Mononuclear cell (primary cell): ENCODE data around the gene MPZL2. TPM values are rescaled to one million over a fixed set of nuclear protein-coding genes. Genes with fewer than 3 reads are reported as not detected.

ENCODE experiments used
- H3K27me3 ChIP-seq: 2 replicates; pipeline ENCODE4 v1.6.0; 2011; ENCODE audit warnings: low read length, control low read depth; ENCODE audit not compliant: insufficient read depth
- H3K4me1 ChIP-seq: 2 replicates; pipeline ENCODE4 v1.5.1; 2011; ENCODE audit warnings: mild to moderate bottlenecking, low read length, control low read depth; ENCODE audit not compliant: insufficient read depth
- H3K4me3 ChIP-seq: 2 replicates; pipeline ENCODE4 v1.5.1; 2011; ENCODE audit warnings: mild to moderate bottlenecking, low read length, moderate library complexity
- H3K9me3 ChIP-seq: 2 replicates; pipeline ENCODE4 v1.5.1; 2011; ENCODE audit warnings: low read depth, mild to moderate bottlenecking, control low read depth, low read length
- total RNA-seq: library from RNA; depleted of rRNA; stranded (reverse); fragments of >200 nt; gene quantifications from one replicate; pipeline ENCODE4 v1.2.3, GENCODE V29; 2012

MPZL2 gene
- total RNA-seq, 1 donor = 1.5 TPM

DNA sequence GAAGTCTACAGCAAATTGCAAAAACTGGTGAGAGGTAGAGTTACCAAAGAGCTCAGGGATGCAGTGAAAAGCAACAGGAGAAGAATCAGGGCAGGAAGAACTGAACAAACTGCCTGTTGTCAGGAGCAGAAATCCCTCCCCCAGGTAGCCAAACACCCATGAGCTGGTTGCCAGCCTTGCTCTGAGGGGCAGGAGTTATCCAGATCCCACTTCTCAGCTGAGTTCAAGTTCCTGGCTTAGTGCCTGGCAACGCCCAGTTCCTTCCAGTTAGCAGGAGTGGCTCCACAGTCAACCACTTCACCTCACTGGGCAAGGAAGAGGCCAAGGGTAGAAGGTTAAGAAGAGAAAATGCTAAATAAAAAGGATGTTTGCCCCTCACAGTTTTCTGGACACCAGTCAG, 1.9 kb upstream of the MPZL2 start:
- Histone ChIP-seq H3K4me1 (peaks cover 30% of the 10 kb centered on the region), H3K4me3 (no peak overlapping the region), H3K27me3 (peaks cover 7% of the 10 kb centered on the region), H3K9me3 (no peaks in the 10 kb centered on the region)

- Histone ChIP-seq H3K27me3 (peaks cover 7% of the 10 kb centered on the region), H3K9me3 (no peaks in the 10 kb centered on the region), H3K4me1 (peaks cover 30% of the 10 kb centered on the region), H3K4me3 (no peak overlapping the region)
Measured at GRCh38 chr11:118264569-118265465, 720 bp upstream of the MPZL2 start.

DNA sequence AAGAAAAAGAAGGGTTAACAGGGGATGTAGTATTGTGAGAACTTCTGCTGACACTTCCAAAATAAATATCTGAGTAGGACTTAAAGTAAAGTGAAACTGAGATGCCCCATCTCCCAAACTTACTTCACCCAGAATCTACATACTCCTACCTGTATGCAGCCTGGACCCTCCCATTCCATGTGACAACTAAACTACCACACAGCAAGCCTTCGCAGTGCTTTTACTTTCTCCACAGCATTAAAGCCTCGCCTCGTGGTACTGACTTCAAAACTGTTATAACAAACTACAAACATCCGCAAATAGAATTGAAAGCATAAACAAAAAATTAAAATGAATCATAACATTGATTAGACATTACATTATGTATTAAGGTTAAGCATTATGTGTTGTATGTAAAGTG, 985 bp downstream of the MPZL2 start:
- H3K4me1 ChIP-seq = peaks cover 30% of the 10 kb centered on the region
- H3K27me3 ChIP-seq = peaks cover 6% of the 10 kb centered on the region
- no peak overlapping the region for H3K4me3 ChIP-seq
- no peaks in the 10 kb centered on the region for H3K9me3 ChIP-seq

- Histone ChIP-seq H3K4me3 (no peak overlapping the region), H3K27me3 (peaks cover 3% of the 10 kb centered on the region), H3K4me1 (peaks cover 27% of the 10 kb centered on the region), H3K9me3 (no peaks in the 10 kb centered on the region)
Measured at GRCh38 chr11:118260353-118260752, 3.7 kb downstream of the MPZL2 start.

DNA sequence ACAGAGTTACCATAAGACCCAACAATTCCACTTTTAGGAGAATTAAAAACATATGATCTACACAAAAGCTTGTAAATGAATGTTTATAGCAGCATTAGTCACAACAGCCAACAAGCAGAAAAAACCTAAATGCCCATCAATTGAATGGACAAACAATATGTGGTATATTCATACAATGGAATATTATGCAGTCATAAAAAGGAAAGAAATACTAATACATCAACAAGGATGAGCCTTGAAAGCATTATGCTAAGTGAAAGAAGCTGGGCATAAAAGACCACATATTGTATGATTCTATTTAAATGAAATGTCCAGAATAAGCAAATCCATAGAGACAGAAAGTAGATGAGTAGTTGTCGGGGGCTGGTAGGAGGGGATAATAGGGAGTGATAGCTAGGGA, 5.0 kb downstream of the MPZL2 start:
- Histone ChIP-seq H3K9me3 (no peaks in the 10 kb centered on the region), H3K4me3 (no peak overlapping the region), H3K4me1 (peaks cover 22% of the 10 kb centered on the region), H3K27me3 (peaks cover 3% of the 10 kb centered on the region)

DNA sequence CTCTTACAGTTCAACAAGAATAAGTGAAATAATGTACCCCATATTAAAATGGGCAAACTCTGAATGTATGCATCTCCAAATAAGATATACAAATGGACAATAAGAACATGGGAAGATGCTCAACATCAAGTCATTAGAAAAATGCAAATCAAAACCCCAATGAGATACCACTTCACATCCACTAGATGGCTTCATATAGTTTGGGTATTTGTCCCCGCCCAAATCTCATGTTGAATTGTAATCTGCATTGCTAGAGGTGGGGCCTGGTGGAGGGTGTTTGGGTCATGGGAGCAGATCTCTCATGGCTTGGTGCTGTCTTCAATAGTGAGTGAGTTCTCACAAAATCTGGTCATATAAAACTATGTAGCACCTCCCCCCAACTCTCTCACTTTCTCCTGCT, 5.7 kb downstream of the MPZL2 start:
- Histone ChIP-seq H3K9me3 (no peaks in the 10 kb centered on the region), H3K4me1 (peaks cover 14% of the 10 kb centered on the region), H3K4me3 (no peak overlapping the region), H3K27me3 (no peaks in the 10 kb centered on the region)

DNA sequence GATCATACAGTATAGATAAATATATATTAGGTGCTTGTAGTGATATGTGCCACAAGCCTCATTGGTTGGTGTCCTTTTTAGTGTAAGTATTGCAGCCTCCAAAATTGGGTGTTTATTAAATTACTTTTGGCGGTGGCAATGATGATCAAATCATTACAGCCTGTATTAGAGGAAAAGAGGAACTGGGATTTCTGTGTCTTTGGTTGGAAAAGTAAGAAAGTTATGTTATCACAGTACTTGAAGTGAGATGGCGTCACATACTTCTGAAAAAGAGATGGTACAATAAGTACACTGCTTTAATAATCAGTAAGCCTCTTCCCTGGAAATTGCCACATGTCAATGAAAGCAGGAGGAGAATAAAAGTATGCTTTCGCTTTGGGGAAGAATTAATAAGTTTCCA, 11.4 kb downstream of the MPZL2 start:
- H3K4me3 ChIP-seq = peak overlapping the region; percentile 92

DNA sequence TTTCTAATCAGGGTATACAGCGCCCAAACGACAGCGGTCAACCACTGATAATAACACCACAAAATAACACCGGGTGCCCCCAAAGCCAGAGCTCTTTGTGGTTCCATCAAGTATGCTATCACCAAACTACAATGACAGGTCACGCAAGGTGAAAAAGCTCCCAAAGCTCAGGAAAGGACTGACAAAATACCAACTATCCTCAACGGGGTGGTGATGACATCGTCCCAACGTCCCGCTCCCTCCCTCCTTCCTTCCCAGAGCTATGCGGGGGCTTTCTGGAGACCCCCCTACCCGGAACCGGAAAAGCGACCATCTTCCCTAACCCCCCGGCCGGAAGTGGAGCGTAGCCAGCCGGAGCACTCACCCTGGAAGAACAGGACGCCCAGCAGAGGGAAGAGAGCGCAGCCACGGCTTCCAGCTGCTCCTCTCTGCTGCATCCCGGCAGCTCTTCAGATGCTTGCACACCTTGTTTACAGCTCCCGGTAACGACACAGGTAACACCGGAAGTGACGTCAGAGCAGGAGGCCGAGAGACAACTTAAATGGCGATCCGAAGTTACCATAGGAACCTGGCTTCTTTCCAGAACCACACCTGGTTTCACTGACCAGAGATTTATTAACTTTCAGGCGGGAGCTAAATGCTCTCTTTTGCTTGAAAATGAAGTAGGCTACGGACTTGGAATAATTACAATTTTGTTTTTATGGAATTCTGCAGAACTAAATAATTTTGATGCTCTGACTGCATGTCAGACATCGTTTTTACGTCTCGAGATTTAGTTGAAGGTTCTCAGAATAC, 12.0 kb downstream of the MPZL2 start, which contains the start of gene MPZL3:
MPZL3 (minus strand) TSS at position 508 of the 795 bp plus-strand sequence; CDS start at position 437, 71 bp downstream.
- peak within 1 kb of the TSS; percentile 92 for H3K4me3 ChIP-seq
- H3K9me3 ChIP-seq = no peaks in the 10 kb centered on the region
- peaks cover 16% of the 10 kb centered on the region for H3K4me1 ChIP-seq
- no peaks in the 10 kb centered on the region for H3K27me3 ChIP-seq

More for the DNA sequence above, 11.4 kb downstream of the MPZL2 start:
- peaks cover 10% of the 10 kb centered on the region for H3K4me1 ChIP-seq
- H3K9me3 ChIP-seq = no peaks in the 10 kb centered on the region
- H3K27me3 ChIP-seq = no peaks in the 10 kb centered on the region

- Histone ChIP-seq H3K4me1 (peaks cover 49% of the 10 kb centered on the region), H3K4me3 (no peak overlapping the region), H3K9me3 (no peaks in the 10 kb centered on the region), H3K27me3 (no peaks in the 10 kb centered on the region)
Measured at GRCh38 chr11:118247041-118247440, 17.1 kb downstream of the MPZL2 start.

DNA sequence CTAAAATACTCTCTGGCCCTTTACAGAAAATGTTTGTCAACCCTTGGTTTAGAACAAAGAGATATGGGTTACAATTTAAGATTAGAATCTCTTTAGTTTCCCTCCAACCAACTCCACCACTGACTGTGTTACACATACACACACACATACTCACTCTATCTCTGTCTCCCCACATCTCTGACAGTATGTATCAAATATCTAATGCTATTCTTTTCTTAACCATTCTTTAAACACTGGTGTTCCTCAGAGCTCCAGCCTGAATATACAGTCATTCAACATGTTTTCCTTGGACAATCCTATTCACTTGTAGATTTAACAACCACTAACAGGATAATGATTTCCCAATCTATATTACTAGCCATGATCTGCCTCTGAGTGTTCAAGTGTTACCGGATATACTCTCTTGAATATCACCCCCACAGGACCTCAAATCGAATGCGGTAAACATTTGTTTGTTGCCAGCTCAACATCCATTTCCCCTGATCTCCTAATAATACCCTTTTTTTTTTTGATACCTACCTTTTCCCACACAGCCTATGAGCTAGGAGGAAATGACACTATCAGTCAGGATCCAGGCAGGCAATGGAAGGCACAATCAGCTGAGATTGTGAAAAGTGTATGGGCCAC, 18.0 kb downstream of the MPZL2 start:
- H3K27me3 ChIP-seq = no peaks in the 10 kb centered on the region
- H3K4me3 ChIP-seq = no peak overlapping the region
- no peaks in the 10 kb centered on the region for H3K9me3 ChIP-seq
- H3K4me1 ChIP-seq = peaks cover 58% of the 10 kb centered on the region

- no peak overlapping the region for H3K4me3 ChIP-seq
- no peaks in the 10 kb centered on the region for H3K27me3 ChIP-seq
- H3K4me1 ChIP-seq = peaks cover 70% of the 10 kb centered on the region
- no peaks in the 10 kb centered on the region for H3K9me3 ChIP-seq
Measured at GRCh38 chr11:118243993-118244762, 19.9 kb downstream of the MPZL2 start.

DNA sequence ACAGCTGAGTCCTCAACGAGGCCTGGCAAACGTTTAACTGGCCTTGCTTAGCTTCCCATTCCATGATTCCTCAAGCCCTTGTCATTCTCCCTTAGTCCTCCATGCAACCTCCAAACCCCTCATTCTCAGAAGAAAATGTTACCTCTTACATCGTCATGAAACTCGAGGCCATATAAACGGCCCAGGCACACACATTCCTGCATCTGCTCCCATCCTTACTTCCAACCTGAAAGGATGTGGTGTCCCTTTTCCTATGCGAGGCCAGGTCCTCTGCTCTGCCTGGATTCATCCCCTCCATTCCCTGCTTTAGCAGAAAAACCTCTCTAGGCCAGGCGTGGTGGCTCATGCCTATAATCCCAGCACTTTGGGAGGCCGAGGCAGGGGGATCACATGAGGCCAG, 20.9 kb downstream of the MPZL2 start:
- no peak overlapping the region for H3K4me3 ChIP-seq
- H3K9me3 ChIP-seq = no peaks in the 10 kb centered on the region
- H3K27me3 ChIP-seq = no peaks in the 10 kb centered on the region
- H3K4me1 ChIP-seq = peaks cover 80% of the 10 kb centered on the region

DNA sequence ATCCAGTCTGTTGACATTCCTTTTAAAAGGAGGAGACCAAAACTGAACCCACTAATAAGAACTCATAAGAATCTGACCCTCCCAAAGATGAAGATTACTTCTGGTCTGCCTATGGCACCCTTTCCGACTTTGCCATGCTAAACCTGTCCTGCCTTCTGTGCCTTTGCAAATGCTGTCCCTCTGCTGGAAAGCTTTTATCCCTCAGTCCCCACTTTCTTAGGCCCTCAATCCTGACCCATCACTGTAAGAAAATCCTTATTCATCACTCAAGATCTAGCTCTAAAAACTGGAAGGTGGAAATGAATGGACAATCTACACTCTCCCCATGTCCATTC, 22.4 kb downstream of the MPZL2 start:
- Histone ChIP-seq H3K9me3 (no peaks in the 10 kb centered on the region), H3K4me3 (no peak overlapping the region), H3K4me1 (peaks cover 83% of the 10 kb centered on the region), H3K27me3 (no peaks in the 10 kb centered on the region)

DNA sequence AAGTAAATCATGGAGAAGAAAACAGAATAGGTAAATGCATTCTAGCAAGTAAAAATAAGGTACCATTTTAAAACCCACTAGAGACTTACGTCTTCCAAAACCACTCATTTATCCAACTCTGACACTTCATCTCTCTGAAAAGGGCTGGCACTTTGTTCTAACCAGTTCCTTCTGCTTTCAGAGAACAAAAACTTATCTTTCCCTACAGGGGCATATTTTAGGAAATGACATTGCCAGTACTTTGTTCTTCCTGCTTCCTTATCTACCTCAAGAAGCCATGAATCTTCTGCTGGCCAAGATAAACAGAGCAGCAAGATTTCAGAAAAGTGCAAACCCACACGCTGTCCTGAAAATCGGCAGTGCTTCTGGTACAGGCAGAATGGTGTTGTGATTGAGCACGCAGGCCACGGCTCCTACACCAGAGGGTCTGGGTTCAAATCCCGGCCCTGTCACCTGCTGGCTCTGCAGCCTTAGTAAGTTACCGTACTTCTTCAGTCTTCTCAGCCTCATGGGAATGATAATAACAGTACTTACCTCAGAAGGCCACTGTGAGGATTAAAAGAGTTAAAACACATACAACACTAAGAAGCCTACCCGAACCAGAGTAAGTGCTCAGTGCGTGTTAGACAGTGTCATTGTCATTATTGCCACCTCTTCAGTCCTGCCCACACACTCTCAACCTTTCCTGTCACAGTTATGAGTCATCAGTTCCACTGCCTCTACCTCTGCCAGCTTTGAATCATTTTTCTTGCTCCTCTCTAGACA, 22.9 kb downstream of the MPZL2 start:
- H3K27me3 ChIP-seq = no peaks in the 10 kb centered on the region
- H3K9me3 ChIP-seq = no peaks in the 10 kb centered on the region
- peaks cover 80% of the 10 kb centered on the region for H3K4me1 ChIP-seq
- no peak overlapping the region for H3K4me3 ChIP-seq
